Transverse colon (tissue), 4 donors: ENCODE results near the gene SIX3. TPM values are rescaled to one million over a fixed set of nuclear protein-coding genes. Genes with fewer than 3 reads are reported as not detected.

Experiments
- DNase-seq: peaks from one replicate; pipeline ENCODE4 v3.0.0-alpha.2; 2019
- H3K27ac ChIP-seq, 4 donors: fragments of 200-600 bp; sonication (generic); 2 replicates each; pipeline ENCODE4 v1.5.1; 2016 to 2018; ENCODE audit warnings: inconsistent platforms in 4 of 4
- H3K27me3 ChIP-seq: fragments of 200-600 bp; sonication (generic); 2 replicates; pipeline ENCODE4 v1.5.1; 2017; ENCODE audit warnings: inconsistent platforms
- H3K36me3 ChIP-seq, 4 donors: fragments of 200-600 bp; sonication (generic); 2 replicates each; pipeline ENCODE4 v1.5.1; 2017 to 2019; ENCODE audit warnings: inconsistent platforms in 4 of 4
- H3K4me1 ChIP-seq, 4 donors: fragments of 200-600 bp; sonication (generic); 2 replicates each; pipeline ENCODE4 v1.5.1; 2017 to 2020; ENCODE audit warnings: inconsistent platforms in 4 of 4
- H3K4me3 ChIP-seq, 4 donors: fragments of 200-600 bp; sonication (generic); 1 replicate in 1 of 4; 2 replicates in 3 of 4; pipeline versions ENCODE4 v1.5.1 to v1.6.1; 2017 to 2019; ENCODE audit warnings: inconsistent platforms in 4 of 4
- H3K9me3 ChIP-seq, 2 donors: fragments of 200-600 bp; sonication (generic); 2 replicates each; pipeline ENCODE4 v1.5.1; 2017 to 2019; ENCODE audit warnings: inconsistent platforms in 2 of 2
- EP300 ChIP-seq: sonication (generic); formaldehyde crosslinking; IDR thresholded peaks from one replicate; pipeline ENCODE4 v1.6.1; 2017; ENCODE audit warnings: antibody characterized with exemption, low read depth
- POLR2A ChIP-seq: fragments of 450-650 bp; IDR thresholded peaks from one replicate; pipeline ENCODE4 v1.6.1; 2016; ENCODE audit warnings: antibody characterized with exemption, mild to moderate bottlenecking, moderate library complexity
- POLR2AphosphoS5 ChIP-seq, 3 donors: sonication (generic); formaldehyde crosslinking; IDR thresholded peaks; one replicate each; pipeline ENCODE4 v1.6.1; 2016; ENCODE audit warnings: antibody characterized with exemption in 3 of 3
- WGBS, 2 donors: methylation state at CpG; one replicate each; pipeline ENCODE4 v1.1.5; 2018; ENCODE audit warnings: low coverage in 1 of 2; 5-methylcytosine and 5-hydroxymethylcytosine counted together
- in situ Hi-C, 4 donors: fragments of 200-750 bp; cut with MboI; loops; one replicate each; pipeline versions ENCODE4 v1.15.0 to v1.15.1; 2017; ENCODE audit warnings: low sequenced_read_pairs in 3 of 4, low pct_ligation_motif_present in 1 of 4, low pct_unique_long_range_greater_than_20kb in 1 of 4
- intact Hi-C: fragments of 100-400 bp; cut with DNase I; formaldehyde crosslinking; loops from one replicate; pipeline ENCODE4 v1.15.1; 2023; ENCODE audit warnings: low total_unique reads
- total RNA-seq, 4 donors: library from RNA; depleted of rRNA; stranded (reverse); fragments of >200 nt; gene quantifications; one replicate each; pipeline ENCODE4 v1.1.0, GENCODE V29; 2016
- TF ChIP-seq, protein P1 (sequence below), 5 experiments: fragments of 200-600 bp in 3 of 5; fragments of 450-650 bp in 2 of 5; sonication (generic) in 3 of 5; IDR thresholded peaks; 1 replicate in 2 of 5; 2 replicates in 3 of 5; pipeline ENCODE4 v1.5.1; 2016 to 2017; ENCODE audit warnings: antibody characterized with exemption in 5 of 5, inconsistent platforms in 3 of 5, mild to moderate bottlenecking in 2 of 5, moderate library complexity in 1 of 5

SIX3 gene
- total RNA-seq, 4 donors from 2014 or later, result not detected

DNA sequence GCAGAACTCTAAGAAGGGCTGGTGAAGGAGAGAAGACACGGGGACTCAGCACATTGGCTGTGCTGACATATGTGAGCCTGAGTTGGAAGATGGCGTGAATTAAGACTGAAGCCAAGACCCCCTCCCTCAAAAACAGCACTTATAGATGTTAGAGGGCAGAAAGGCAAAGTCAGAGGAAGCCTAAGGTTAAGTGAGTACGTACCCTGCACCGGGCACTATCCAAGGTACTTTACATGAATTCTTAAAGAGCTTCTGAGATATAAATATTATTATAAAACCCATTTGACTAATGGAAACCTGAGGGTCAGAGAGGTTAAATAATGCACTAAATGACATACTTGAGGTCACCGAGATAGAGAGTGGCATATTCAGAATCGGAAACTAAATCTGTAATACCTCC lies 25.6 kb downstream of the SIX3 start:
- Histone ChIP-seq H3K9me3 (no peaks in the 10 kb centered on the region), H3K27me3 (peaks cover 29% of the 10 kb centered on the region), H3K4me3 (no peak overlapping the region), H3K36me3 (no peaks in the 10 kb centered on the region), H3K27ac (no peak overlapping the region), H3K4me1 (no peaks in the 10 kb centered on the region)
- 72 to 74% methylated on average over 6 of the region's 6 CpGs for WGBS, 2 donors
- TF ChIP-seq, protein P1, sequence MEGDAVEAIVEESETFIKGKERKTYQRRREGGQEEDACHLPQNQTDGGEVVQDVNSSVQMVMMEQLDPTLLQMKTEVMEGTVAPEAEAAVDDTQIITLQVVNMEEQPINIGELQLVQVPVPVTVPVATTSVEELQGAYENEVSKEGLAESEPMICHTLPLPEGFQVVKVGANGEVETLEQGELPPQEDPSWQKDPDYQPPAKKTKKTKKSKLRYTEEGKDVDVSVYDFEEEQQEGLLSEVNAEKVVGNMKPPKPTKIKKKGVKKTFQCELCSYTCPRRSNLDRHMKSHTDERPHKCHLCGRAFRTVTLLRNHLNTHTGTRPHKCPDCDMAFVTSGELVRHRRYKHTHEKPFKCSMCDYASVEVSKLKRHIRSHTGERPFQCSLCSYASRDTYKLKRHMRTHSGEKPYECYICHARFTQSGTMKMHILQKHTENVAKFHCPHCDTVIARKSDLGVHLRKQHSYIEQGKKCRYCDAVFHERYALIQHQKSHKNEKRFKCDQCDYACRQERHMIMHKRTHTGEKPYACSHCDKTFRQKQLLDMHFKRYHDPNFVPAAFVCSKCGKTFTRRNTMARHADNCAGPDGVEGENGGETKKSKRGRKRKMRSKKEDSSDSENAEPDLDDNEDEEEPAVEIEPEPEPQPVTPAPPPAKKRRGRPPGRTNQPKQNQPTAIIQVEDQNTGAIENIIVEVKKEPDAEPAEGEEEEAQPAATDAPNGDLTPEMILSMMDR (IDR thresholded peaks at IDR 0.05), result no peak
- TF ChIP-seq POLR2A (no peak), EP300 (no peak), POLR2AphosphoS5 (IDR thresholded peaks at IDR 0.05) (no peak)
- intact Hi-C loops (no loop called here), in situ Hi-C loops (loop anchor here in 3 of 4 donors (25.0 kb wide), 3 partner anchors 480 to 930 kb away; no protein-coding TSS in a partner anchor)
- no peak for DNase-seq

DNA sequence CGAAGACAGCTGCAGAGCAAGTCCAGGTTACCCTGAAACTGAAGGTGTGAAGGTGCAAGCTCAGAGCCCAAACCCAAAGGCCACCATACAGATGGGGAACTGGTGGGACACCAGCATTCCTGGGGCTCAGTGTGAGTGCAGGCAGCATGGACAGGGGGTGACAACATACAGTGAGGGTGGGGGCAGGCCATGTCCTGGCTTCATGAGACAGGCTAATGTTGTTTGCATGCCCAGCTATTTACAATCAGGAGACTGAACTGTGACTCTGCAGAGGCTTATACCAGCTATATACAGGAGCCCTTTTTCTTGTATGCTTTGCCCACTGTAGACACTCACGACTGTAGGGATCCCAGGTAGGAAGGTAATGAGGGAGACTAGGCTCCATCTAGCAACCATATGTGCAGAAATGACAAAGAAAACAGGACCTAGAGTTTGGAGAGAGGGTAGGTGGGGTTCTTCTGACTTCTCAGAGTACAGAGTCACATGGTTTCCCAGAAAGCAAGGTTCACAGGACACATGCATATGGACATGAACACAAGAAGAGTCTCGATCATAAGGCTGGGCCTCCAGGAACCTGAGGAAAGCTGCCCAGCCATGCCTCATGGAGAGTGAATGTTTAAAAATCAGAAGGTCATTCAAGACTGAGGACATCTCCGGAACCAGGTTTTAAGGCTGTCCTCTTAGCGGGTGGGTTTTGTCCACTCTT lies 26.4 kb downstream of the SIX3 start:
- Histone ChIP-seq H3K27ac (no peak overlapping the region), H3K36me3 (no peaks in the 10 kb centered on the region), H3K4me1 (no peaks in the 10 kb centered on the region), H3K4me3 (no peak overlapping the region), H3K27me3 (peaks cover 36% of the 10 kb centered on the region), H3K9me3 (no peaks in the 10 kb centered on the region)
- 74 to 81% methylated on average over 2 to 5 of the region's 5 CpGs for WGBS, 2 donors
- TF ChIP-seq EP300 (no peak), POLR2AphosphoS5 (IDR thresholded peaks at IDR 0.05) (no peak), POLR2A (no peak)
- TF ChIP-seq, protein P1 (IDR thresholded peaks at IDR 0.05), result no peak
- no peak for DNase-seq
- intact Hi-C loops (no loop called here), in situ Hi-C loops (loop anchor here in 3 of 4 donors (25.0 kb wide), 3 partner anchors 481 to 931 kb away; no protein-coding TSS in a partner anchor)

DNA sequence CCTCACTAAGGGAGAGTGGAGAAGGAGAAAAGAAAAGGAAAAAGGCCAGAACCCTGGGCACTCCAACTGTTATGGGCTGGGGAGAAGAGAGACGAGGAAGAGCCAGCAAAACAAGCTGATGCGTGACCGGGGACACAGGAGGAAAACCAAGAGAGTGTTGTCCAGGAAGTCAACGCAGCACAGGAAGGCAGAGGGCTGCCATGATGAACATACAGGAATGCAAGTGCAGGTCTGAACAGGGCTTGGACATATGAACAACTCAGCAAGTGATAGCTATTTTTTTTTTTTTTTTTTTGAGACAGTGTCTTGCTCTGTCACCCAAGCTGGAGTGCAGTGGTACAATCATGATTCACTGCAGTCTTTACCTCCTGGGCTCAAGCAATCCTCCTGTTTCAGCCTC lies 28.4 kb downstream of the SIX3 start:
- Histone ChIP-seq H3K4me1 (no peaks in the 10 kb centered on the region), H3K36me3 (no peaks in the 10 kb centered on the region), H3K27ac (no peak overlapping the region), H3K4me3 (no peak overlapping the region), H3K9me3 (no peaks in the 10 kb centered on the region), H3K27me3 (peaks cover 33% of the 10 kb centered on the region)
- no peak for DNase-seq
- in situ Hi-C loops (loop anchor here in 3 of 4 donors (25.0 kb wide), 3 partner anchors 483 to 933 kb away; no protein-coding TSS in a partner anchor), intact Hi-C loops (no loop called here)
- TF ChIP-seq POLR2A, result no peak
- no peak for TF ChIP-seq POLR2AphosphoS5 (IDR thresholded peaks at IDR 0.05)
- no peak for TF ChIP-seq EP300
- TF ChIP-seq, protein P1 (IDR thresholded peaks at IDR 0.05), result no peak
- WGBS, 2 donors, result 87% methylated on average over 4 of the region's 4 CpGs

DNA sequence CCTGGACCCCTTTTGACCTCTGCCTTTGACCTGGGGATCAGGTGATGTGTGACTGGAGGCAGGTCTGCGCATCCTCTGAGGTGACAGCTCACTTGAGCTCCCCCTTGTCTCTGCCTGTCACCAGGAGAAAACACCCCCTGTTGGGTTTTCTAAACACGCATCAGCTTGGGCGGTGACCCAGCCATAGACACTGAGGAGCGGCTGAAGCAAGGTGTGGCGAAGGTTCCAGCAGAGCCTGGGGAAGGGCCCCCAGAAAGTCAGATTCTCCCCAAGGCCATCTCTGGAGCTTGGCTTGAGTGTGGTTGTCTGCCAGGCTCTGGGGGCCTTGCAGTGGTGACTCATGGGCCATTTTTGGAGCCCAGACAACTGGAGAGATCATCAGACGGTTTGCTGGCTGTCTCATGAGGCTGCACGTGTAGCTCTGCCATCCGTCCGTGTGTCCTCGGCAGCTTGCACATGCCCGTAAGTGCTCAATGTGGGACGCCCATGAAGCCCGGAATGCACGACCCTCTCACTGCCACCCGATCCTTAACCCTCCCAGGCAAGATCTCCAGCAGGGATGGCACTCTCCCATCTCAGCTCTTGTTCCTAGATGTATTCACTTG lies 29.4 kb downstream of the SIX3 start:
- WGBS, 2 donors, result 81% methylated on average over 15 of the region's 15 CpGs; no CpG with 5 or more reads in 1 of the 2 donors
- intact Hi-C loops, result no loop called here
- DNase-seq, result no peak
- peaks cover 32% of the 10 kb centered on the region for H3K27me3 ChIP-seq
- no peak overlapping the region for H3K27ac ChIP-seq
- H3K4me3 ChIP-seq, result no peak overlapping the region
- no peaks in the 10 kb centered on the region for H3K36me3 ChIP-seq
- H3K9me3 ChIP-seq, result no peaks in the 10 kb centered on the region
- no peaks in the 10 kb centered on the region for H3K4me1 ChIP-seq
- in situ Hi-C loops, result loop anchor here in 3 of 4 donors (25.0 kb wide), 3 partner anchors 484 to 934 kb away; no protein-coding TSS in a partner anchor
- TF ChIP-seq EP300 (no peak), POLR2A (no peak), POLR2AphosphoS5 (IDR thresholded peaks at IDR 0.05) (no peak)
- TF ChIP-seq, protein P1 (IDR thresholded peaks at IDR 0.05), result no peak
